Rectal smooth muscle tissue (tissue), 1 donor: ENCODE measurements around the gene PDZD4.

Experiments used
- H3K27ac ChIP-seq: one replicate; pipeline ENCODE4 v1.7.0; 2013; ENCODE audit warnings: low read depth, low read length, inconsistent platforms
- H3K27me3 ChIP-seq: one replicate; pipeline ENCODE4 v1.7.0; 2013; ENCODE audit warnings: low read length; ENCODE audit not compliant: control insufficient read depth, insufficient read depth
- H3K36me3 ChIP-seq: one replicate; pipeline ENCODE4 v1.7.0; 2013; ENCODE audit warnings: low read length; ENCODE audit not compliant: control insufficient read depth, insufficient read depth
- H3K4me1 ChIP-seq: one replicate; pipeline ENCODE4 v1.7.0; 2013; ENCODE audit warnings: low read length; ENCODE audit not compliant: control insufficient read depth, insufficient read depth
- H3K4me3 ChIP-seq: one replicate; pipeline ENCODE4 v1.7.0; 2013; ENCODE audit warnings: low read length
- H3K9ac ChIP-seq: one replicate; pipeline ENCODE4 v1.7.0; 2013; ENCODE audit warnings: low read length

Gene PDZD4

GRCh38 chrX:153871946-153872878 lies 41.9 kb upstream of the PDZD4 start:
- Histone ChIP-seq H3K36me3 (no peaks in the 10 kb centered on the region), H3K27me3 (peaks cover 20% of the 10 kb centered on the region), H3K9ac (no peak overlapping the region), H3K27ac (no peak overlapping the region), H3K4me3 (no peak overlapping the region), H3K4me1 (no peaks in the 10 kb centered on the region)

- H3K36me3 ChIP-seq: no peaks in the 10 kb centered on the region
- no peak overlapping the region for H3K9ac ChIP-seq
- no peaks in the 10 kb centered on the region for H3K4me1 ChIP-seq
- H3K27ac ChIP-seq: no peak overlapping the region
- H3K27me3 ChIP-seq: peaks cover 23% of the 10 kb centered on the region
- no peak overlapping the region for H3K4me3 ChIP-seq
These were observed 41.1 kb upstream of the PDZD4 start for GRCh38 chrX:153871451-153871850.

DNA sequence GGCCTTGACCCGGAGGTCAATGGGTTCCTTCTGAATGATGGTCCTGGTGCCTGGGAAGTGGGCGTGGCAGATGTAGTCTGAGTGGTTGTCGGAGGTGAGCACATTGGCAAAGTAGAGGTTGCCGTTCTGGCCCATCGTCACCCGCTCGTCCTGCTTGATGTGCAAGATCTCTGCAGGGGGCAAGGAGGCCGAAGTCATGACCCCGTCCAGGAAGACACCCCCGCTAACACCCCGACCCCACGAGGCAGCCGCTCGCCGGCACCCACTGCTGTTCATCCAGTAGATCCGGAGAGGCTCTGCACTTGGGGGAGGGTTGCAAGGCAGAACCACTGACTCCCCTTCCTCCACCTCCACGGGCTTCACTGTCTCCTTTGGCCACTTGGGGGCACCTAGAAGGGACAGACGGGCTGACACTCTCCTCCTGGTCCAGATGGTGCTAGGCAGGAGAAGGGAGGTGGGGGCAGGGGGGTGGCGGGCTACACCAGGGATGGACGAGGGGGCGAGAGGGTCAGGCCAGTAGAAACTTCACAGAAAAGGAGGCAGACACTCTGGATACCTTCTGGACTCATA lies 40.5 kb upstream of the PDZD4 start:
- peaks cover 24% of the 10 kb centered on the region for H3K27me3 ChIP-seq
- no peaks in the 10 kb centered on the region for H3K4me1 ChIP-seq
- no peak overlapping the region for H3K27ac ChIP-seq
- H3K36me3 ChIP-seq: no peaks in the 10 kb centered on the region
- H3K4me3 ChIP-seq: no peak overlapping the region
- no peak overlapping the region for H3K9ac ChIP-seq

DNA sequence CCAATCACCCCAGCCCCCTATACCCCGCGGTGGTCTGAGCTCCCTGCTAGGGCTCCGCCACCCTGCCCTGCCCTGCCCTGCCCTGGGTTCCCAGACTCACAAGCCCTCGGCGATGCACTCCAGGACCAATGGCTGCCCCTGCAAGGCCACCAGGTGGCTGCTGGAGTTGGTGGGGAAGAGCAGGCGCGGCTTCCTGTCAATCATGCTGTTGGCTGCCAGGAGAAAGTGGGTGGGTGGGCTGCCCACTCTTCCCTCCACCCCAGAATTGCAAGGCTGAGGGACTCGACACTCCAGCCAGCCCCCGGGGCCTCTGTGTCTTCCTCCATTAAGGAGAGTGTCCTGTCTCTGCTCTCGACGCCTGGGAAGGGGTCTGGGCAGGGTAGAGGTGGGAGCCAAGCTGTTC lies 39.9 kb upstream of the PDZD4 start:
- H3K4me3 ChIP-seq: no peak overlapping the region
- no peak overlapping the region for H3K9ac ChIP-seq
- H3K27ac ChIP-seq: no peak overlapping the region
- H3K4me1 ChIP-seq: no peaks in the 10 kb centered on the region
- H3K27me3 ChIP-seq: peaks cover 24% of the 10 kb centered on the region
- no peaks in the 10 kb centered on the region for H3K36me3 ChIP-seq

DNA sequence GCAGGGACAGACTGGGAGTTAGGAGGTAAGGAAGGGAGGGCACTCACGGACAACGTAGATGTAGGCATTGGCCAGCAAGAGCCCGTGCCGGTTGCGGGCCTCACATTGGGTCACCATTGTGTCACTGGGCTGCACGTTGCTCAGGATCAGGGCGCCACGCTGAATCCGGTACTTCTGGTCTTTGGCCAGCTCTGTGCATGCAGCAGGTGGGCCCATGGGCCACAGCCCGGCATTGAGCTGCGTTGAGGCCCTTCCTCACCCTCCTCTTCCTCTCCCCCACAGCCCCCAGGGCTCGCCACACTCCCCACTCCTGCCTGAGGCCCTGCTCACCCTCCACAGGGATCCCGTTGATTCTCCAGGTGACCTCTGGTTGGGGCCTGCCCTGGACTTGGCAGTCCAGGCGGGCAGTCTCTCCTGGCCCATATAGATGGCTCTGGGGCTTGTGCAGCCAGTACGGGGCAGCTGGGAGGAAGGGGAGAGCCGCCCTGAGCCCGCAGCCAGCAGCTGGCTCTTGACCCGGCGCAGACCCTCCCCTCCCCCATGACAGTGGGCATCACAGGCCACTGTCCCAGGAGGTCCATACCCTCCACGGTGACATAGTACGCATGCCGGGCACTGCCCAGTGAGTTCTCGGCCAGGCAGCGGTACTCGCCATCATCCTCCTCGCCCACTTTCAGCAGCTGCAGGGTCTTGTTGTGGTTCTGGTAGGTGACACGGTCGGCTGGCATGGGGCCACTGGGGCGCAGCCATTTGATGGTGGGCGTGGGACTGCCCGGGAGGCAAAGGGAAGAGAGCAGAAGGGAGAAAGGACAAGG lies 39.3 kb upstream of the PDZD4 start:
- H3K9ac ChIP-seq: no peak overlapping the region
- H3K27me3 ChIP-seq: peaks cover 25% of the 10 kb centered on the region
- H3K36me3 ChIP-seq: no peaks in the 10 kb centered on the region
- H3K27ac ChIP-seq: no peak overlapping the region
- H3K4me1 ChIP-seq: no peaks in the 10 kb centered on the region
- H3K4me3 ChIP-seq: no peak overlapping the region

GRCh38 chrX:153868576-153869472 lies 38.5 kb upstream of the PDZD4 start:
- Histone ChIP-seq H3K36me3 (no peaks in the 10 kb centered on the region), H3K27me3 (peaks cover 26% of the 10 kb centered on the region), H3K27ac (no peak overlapping the region), H3K4me3 (no peak overlapping the region), H3K4me1 (no peaks in the 10 kb centered on the region), H3K9ac (no peak overlapping the region)

DNA sequence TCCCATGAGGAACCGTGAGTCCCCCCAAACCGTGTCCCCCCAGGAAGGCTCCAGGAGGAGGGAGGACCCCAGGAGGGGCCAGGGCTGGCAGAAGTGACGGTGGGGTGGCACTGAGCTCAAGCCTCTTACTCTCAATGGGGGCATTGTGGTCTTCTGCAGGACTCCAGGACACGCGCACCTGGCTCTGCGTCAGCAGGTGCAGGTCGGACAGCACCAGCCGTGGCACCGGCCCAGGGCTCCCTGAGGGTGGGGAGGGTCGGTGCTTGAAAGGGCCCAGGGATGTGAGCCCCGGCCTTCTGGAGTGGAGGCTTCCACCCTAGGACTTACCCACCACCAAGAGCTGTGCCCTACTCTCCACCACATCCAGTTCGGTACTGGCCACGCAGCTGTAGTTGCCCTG lies 37.3 kb upstream of the PDZD4 start:
- H3K9ac ChIP-seq: no peak overlapping the region
- peaks cover 26% of the 10 kb centered on the region for H3K27me3 ChIP-seq
- H3K4me1 ChIP-seq: no peaks in the 10 kb centered on the region
- H3K27ac ChIP-seq: no peak overlapping the region
- H3K36me3 ChIP-seq: no peaks in the 10 kb centered on the region
- H3K4me3 ChIP-seq: no peak overlapping the region

DNA sequence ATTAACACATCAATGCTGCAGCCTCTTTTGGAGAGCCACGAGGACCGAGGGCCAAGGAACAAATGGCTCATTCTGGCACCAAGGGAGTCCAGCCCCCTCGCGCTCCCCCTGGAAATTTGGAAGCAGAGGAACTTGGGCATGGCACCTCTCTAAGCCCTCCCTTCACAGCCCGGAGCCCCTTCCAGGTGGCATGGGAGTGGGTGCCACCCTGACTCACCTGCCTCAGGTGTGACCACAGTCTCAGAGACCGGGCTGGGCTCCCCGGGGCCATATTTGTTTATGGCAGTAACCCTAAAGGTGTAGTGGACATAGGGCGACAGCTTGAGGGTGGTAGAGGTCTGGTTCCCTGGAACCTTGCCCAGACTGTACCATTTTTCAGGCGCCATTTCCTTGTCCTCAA lies 36.8 kb upstream of the PDZD4 start:
- no peak overlapping the region for H3K9ac ChIP-seq
- H3K4me1 ChIP-seq: no peaks in the 10 kb centered on the region
- H3K27ac ChIP-seq: no peak overlapping the region
- no peak overlapping the region for H3K4me3 ChIP-seq
- peaks cover 23% of the 10 kb centered on the region for H3K27me3 ChIP-seq
- H3K36me3 ChIP-seq: no peaks in the 10 kb centered on the region

GRCh38 chrX:153866302-153867019 lies 36.1 kb upstream of the PDZD4 start:
- Histone ChIP-seq H3K36me3 (no peaks in the 10 kb centered on the region), H3K9ac (no peak overlapping the region), H3K4me3 (no peak overlapping the region), H3K27ac (no peak overlapping the region), H3K4me1 (no peaks in the 10 kb centered on the region), H3K27me3 (peaks cover 20% of the 10 kb centered on the region)

GRCh38 chrX:153865685-153866084 lies 35.3 kb upstream of the PDZD4 start:
- H3K36me3 ChIP-seq: no peaks in the 10 kb centered on the region
- no peak overlapping the region for H3K9ac ChIP-seq
- H3K27ac ChIP-seq: no peak overlapping the region
- peaks cover 18% of the 10 kb centered on the region for H3K27me3 ChIP-seq
- no peaks in the 10 kb centered on the region for H3K4me1 ChIP-seq
- no peak overlapping the region for H3K4me3 ChIP-seq

DNA sequence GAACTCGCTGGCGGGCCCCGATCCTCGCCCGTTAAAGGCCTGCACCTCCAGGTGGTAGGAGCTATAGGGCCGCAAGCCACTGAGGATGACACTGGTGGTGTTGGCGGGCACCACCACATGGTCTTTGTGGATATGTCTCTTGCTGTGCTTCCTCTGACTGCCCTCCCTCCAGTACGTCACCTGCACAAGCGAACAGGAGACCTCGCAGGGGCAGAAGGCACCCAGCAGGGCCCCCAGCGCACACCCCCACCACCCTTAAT lies 34.9 kb upstream of the PDZD4 start:
- no peaks in the 10 kb centered on the region for H3K36me3 ChIP-seq
- no peak overlapping the region for H3K9ac ChIP-seq
- peaks cover 14% of the 10 kb centered on the region for H3K27me3 ChIP-seq
- no peak overlapping the region for H3K27ac ChIP-seq
- no peaks in the 10 kb centered on the region for H3K4me1 ChIP-seq
- H3K4me3 ChIP-seq: no peak overlapping the region
